HG03103 (cell line): ENCODE data around the gene SLC2A9.
"Not testable (repeated sequence)": the region's sequence is repeated elsewhere in the genome, so short reads cannot be mapped to it uniquely, and the experiment has no call there.

Source experiments
- ATAC-seq: cut with Tn5 transposase; IDR thresholded peaks from one replicate; pipeline ENCODE4 v1.9.1; 2021; ENCODE audit warnings: low read depth; ENCODE audit not compliant: unreplicated experiment

Gene SLC2A9

DNA sequence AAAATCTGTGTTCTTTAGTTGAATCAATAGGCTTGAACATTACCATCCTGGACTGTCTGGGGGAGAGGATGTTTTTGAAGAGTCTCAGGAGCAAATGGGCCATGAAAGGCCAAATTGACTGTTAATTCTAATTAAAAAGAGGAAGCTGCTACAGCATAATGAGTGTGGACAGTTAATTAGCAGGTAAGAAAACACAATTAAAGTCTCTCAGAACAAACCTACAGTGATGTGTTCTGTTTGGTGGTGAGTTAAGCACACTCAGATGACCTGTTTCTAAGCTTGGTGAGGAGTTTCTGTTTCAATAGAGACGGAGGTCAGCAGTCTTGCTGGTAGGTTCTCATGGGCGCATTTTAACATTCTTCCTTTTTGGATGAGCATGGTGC lies 171.8 kb downstream of the SLC2A9 start:
- no peak for ATAC-seq

GRCh38 chr4:9847968-9848748 lies 173.1 kb downstream of the SLC2A9 start:
- no peak for ATAC-seq

DNA sequence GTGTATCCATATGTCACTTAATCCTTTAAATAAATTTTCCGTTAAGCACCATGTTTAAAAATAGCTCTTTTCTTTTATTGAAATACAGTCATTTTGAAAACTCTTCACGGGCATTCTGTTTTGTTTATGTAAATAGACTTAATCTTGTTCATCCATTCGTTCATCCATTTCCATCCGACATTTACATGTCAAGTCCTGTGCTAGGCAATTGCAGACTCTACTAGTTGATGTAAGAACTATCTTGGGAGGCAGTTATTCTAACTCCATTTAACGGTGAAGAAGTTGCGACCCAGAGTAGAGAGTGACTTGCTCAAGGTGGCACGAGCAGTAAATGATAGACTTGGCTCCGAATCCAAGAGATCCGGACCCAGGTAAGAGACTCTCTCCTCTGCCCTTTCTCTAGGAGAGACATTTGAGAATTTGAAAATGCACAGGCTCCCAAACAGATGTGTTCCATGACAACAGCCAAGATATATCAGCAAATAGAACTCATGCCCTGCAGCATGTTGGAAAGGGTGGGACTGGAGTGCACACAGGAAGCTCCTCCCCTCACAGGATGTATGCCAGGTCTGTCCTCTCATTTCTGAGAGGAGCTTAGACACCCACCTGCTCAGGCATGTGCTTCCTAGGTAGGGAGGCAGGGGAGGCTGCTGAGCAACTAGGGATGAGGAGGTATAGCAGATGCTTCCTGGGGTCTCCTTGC lies 175.4 kb downstream of the SLC2A9 start:
- no peak for ATAC-seq

DNA sequence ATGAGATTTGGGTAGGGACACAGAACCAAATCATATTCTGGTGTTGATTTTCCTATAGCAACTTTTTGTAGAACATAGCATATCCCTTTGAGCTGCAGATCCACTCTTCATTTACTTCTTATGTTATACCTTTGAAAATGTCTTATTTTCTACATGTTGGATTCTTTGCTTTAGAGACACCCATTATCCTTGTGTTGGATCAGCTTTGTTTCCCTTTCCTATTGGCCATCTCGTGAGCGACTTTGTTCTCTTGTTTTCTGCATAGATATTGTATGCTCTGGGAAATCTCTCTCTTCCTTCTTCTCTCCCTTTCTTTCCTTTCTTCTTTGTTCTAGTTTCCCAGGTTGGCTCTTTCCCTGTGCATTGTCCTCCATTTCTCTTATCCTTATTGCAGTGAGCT lies 180.2 kb downstream of the SLC2A9 start:
- ATAC-seq, result no peak

DNA sequence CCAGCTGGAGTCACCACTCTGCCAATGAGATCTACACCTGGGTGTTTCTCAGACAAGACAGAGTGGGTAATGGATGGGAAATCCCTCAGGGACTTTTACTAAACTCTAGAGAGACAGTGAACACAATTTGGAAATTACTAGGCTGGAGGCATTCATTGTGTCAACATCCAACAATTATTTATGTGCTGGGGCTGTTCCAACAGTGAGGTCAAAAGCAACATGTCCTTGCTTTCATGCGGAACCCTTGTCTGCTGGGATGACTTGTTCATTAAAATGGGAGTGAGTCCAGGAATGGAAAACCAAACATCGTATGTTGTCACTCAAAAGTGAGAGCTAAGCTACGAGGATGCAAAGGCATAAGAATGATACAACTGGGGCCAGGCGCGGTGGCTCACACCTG lies 185.9 kb downstream of the SLC2A9 start:
- no peak for ATAC-seq

GRCh38 chr4:9833421-9833820 lies 187.9 kb downstream of the SLC2A9 start:
- no peak for ATAC-seq

GRCh38 chr4:9832640-9833039 lies 188.7 kb downstream of the SLC2A9 start:
- ATAC-seq, result no peak

DNA sequence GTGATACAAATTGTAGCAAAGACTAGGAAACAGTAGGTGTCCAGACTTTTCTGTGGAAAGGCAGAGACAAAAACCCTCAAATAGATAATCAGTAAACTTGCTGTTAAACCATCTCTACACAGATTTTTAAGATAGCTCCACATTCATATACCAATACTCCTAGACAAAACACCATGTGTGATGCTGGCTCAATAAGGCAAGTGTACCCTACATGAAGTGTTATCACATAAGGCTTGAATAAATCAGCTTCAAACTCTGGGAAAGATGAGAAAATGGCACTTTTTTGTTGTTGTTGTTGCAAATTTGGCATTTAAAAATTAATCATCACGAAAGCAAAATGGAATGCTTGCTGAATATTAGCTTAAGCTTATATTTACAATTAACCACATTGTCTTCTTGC lies 194.7 kb downstream of the SLC2A9 start:
- no peak for ATAC-seq

- ATAC-seq, result no peak
Measured at GRCh38 chr4:9825049-9825448, 196.2 kb downstream of the SLC2A9 start.

- no peak for ATAC-seq
Measured at GRCh38 chr4:9820343-9820742, 201.0 kb downstream of the SLC2A9 start.

DNA sequence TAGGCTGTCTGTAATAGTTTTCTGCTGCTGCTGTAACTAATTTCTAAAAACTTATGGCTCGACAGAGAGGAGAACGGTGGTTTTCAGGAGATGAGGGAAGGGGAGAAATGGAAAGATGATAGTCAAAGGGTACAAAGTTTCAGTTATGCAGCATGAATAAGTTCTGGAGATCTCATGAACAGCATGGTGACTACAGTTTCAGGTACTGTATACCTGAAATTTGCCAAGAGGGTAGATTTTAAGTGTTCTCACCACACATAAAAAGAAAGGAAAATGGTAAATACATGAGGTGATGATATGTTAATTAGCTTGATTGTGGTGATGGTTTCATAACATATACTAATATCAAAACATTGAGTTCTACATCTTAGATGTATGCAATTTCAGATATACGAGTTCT lies 205.0 kb downstream of the SLC2A9 start:
- ATAC-seq, result no peak

DNA sequence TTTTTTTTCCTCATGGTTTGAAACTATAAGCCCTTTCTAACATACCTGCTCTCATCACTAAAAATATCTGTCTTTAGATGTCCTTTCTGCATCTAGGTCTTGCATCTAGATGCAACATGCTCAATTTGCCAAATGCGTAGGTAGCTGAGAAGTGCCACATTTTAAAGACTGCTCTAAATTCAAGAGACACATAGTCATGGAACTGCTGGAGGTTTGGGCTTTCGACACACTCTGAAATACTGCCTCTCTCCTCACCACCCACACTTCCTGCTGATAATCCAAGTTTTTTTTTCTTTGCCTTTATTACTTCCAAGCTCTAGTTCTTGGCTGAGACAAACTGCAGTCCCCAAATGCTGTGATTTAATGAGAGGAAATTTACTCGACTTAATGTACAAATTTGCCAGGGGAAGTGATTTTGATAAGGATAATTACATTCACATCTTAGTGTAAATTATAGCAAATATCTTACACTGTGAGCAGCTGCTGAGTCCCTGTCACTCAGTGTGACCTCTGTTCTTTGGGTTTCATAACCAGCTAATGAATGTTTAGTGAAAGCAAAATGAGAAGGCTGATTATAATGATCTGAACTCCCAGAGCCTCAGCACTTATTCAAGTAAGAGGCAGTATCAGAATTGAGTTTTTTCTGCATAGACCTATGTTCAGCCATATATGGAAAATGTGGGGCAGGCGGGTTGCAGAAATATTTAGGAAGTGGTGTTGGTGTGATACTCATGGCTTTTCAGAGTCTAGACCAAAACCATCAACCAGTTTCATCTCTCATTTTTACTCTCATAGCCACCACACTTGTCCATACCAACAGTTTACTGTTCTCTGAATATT lies 208.6 kb downstream of the SLC2A9 start:
- ATAC-seq, result peak; percentile 85

GRCh38 chr4:9811806-9812205 lies 209.5 kb downstream of the SLC2A9 start:
- no peak for ATAC-seq

- no peak for ATAC-seq
Measured at GRCh38 chr4:9808077-9808476, 213.2 kb downstream of the SLC2A9 start.

GRCh38 chr4:9804918-9805317 lies 216.4 kb downstream of the SLC2A9 start:
- ATAC-seq, result no peak

GRCh38 chr4:9800848-9801247 lies 220.4 kb downstream of the SLC2A9 start:
- no peak for ATAC-seq

GRCh38 chr4:9796641-9797040 lies 224.7 kb downstream of the SLC2A9 start:
- not testable (repeated sequence) for ATAC-seq

DNA sequence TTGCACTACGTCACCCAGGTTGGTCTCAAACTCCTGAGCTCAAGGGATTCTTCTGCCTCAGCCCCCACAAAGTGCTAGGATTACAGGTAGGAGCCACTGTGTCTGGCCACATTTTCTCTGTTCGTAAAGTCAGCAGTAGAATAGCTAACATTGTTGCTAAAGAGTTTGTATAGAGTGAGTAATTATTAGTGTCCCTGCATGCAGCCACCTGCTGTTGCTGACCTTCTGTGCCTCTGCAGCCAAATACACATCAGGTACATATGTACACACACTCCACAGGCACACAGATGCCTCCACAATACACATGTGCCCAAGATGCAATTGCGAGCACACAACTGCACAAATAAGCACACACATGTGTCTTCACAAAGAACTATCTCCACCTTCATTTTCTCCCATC lies 228.9 kb downstream of the SLC2A9 start:
- no peak for ATAC-seq

DNA sequence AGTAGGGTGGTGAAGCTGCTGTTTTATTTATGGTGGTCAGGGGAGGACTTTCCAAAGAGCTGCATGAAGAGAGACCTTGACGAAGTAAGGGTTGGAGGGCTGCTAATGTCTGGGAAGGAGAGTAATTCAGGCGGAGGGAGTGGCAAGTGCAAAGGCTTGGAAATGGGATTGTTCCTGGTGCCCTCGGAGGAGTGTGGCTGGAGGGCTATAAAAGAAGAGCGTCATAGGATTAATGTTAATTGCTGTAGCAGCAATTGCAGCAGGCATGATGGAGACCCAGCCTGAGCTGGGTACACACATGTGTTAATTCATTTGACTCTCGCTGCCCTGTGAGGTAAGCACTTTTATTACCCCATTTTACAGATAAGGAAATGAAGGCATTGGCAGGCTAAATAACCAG lies 235.4 kb downstream of the SLC2A9 start:
- ATAC-seq, result not testable (repeated sequence)

GRCh38 chr4:9782136-9782436 lies 239.2 kb downstream of the SLC2A9 start:
- no peak for ATAC-seq

DNA sequence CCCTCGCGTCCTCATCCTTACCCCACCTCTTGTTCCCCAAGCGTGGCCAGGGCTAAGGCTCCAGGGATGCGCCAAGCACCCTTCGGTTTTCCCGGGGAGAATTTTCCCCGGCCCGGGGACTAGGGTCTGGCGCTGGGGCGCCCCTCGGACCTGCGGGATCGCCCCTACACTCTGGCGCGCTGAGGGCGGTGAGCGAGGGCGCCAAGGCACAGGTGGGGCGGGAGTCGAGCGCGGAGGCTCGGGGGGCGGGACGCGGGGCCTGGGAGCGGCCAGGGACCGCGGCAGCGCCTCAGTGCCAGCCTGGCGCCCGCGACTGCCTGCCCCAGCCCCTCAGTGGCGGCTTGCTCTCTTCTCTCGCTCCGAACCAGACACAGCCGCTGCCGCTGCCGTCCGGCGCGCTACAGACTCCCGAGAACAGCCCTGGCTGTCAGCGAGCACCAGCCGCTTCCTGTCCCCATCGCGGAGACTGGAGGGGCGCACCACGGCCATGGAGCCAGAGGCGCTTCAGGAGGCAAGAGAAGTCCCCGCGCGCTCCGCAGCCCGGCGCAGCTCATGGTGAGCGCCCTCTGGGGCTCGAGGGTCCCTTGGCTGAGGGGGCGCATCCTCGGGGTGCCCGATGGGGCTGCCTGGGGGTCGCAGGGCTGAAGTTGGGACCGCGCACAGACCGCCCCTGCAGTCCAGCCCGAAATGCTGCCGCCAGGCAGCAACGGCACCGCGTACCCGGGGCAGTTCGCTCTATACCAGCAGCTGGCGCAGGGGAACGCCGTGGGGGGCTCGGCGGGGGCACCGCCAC lies 239.8 kb downstream of the SLC2A9 start, which contains the start of gene DRD5:
Gene DRD5 (plus strand): TSS at position 292 of the 793 bp plus-strand sequence. CDS start 396 bp downstream, at position 688.
- ATAC-seq, result no peak
